Mesenchymal stem cell (in vitro differentiated cells and primary cell): Measurements from ENCODE around the gene GAK.
A peak's percentile ranks its signal among the peaks of the same experiment; 100 is the strongest.

Experiments
- DNase-seq: peaks from one replicate; pipeline ENCODE4 v3.0.0-alpha.2; 2013
- H2AFZ ChIP-seq: one replicate; pipeline ENCODE4 v1.6.1; 2013; ENCODE audit warnings: low read depth, mild to moderate bottlenecking, control low read depth, inconsistent platforms, low read length, moderate library complexity
- H2AK5ac ChIP-seq: 2 replicates; pipeline ENCODE4 v1.6.1; 2013; ENCODE audit warnings: low read length, moderate library complexity, mild to moderate bottlenecking, inconsistent platforms; ENCODE audit not compliant: severe bottlenecking
- H2BK120ac ChIP-seq: one replicate; pipeline ENCODE4 v1.6.1; 2013; ENCODE audit warnings: low read depth, mild to moderate bottlenecking, inconsistent platforms, low read length, moderate library complexity
- H2BK12ac ChIP-seq, 2 experiments: one replicate each; pipeline ENCODE4 v1.6.1; 2013; ENCODE audit warnings: inconsistent platforms in 2 of 2, low read length in 2 of 2, mild to moderate bottlenecking in 2 of 2, moderate library complexity in 2 of 2, control low read depth in 1 of 2
- H2BK15ac ChIP-seq: one replicate; pipeline ENCODE4 v1.6.1; 2013; ENCODE audit warnings: mild to moderate bottlenecking, low read depth, inconsistent platforms; ENCODE audit not compliant: poor library complexity, severe bottlenecking
- H2BK5ac ChIP-seq: 2 replicates; pipeline ENCODE4 v1.6.1; 2013; ENCODE audit warnings: low read depth, mild to moderate bottlenecking, low read length, control low read depth, inconsistent platforms; ENCODE audit not compliant: poor library complexity, severe bottlenecking
- H3K14ac ChIP-seq, 2 experiments: one replicate each; pipeline ENCODE4 v1.6.1; 2013; ENCODE audit warnings: inconsistent platforms in 2 of 2, low read length in 2 of 2, control low read depth in 1 of 2, mild to moderate bottlenecking in 1 of 2, moderate library complexity in 1 of 2
- H3K18ac ChIP-seq, 2 experiments: one replicate each; pipeline ENCODE4 v1.6.1; 2013; ENCODE audit warnings: inconsistent platforms in 2 of 2, low read length in 2 of 2, control low read depth in 1 of 2, low read depth in 1 of 2, mild to moderate bottlenecking in 1 of 2
- H3K23ac ChIP-seq, 2 experiments: one replicate each; pipeline ENCODE4 v1.6.1; 2013; ENCODE audit warnings: inconsistent platforms in 2 of 2, low read length in 2 of 2, mild to moderate bottlenecking in 2 of 2, moderate library complexity in 2 of 2, control low read depth in 1 of 2
- H3K27ac ChIP-seq: 2 replicates; pipeline ENCODE4 v1.5.1; 2013; ENCODE audit warnings: mild to moderate bottlenecking, moderate library complexity, low read length, control low read depth, inconsistent platforms; ENCODE audit not compliant: poor library complexity, severe bottlenecking
- H3K27me3 ChIP-seq, 2 experiments: 2 replicates each; pipeline versions ENCODE4 v1.6.1 to v1.7.0; 2013; ENCODE audit warnings: low read length in 2 of 2, mild to moderate bottlenecking in 2 of 2, moderate library complexity in 2 of 2, control low read depth in 1 of 2, inconsistent platforms in 1 of 2; ENCODE audit not compliant: control insufficient read depth in 1 of 2, insufficient read depth in 1 of 2
- H3K36me3 ChIP-seq, 2 experiments: 2 replicates each; pipeline versions ENCODE4 v1.6.1 to v1.7.0; 2013; ENCODE audit warnings: low read length in 2 of 2, control low read depth in 1 of 2, inconsistent platforms in 1 of 2, low read depth in 1 of 2, mild to moderate bottlenecking in 1 of 2; ENCODE audit not compliant: insufficient read depth in 2 of 2, control insufficient read depth in 1 of 2
- H3K4ac ChIP-seq, 2 experiments: one replicate each; pipeline ENCODE4 v1.6.1; 2013; ENCODE audit warnings: inconsistent platforms in 2 of 2, low read length in 2 of 2, mild to moderate bottlenecking in 2 of 2, moderate library complexity in 2 of 2, control low read depth in 1 of 2, low read depth in 1 of 2
- H3K4me1 ChIP-seq: 2 replicates; pipeline ENCODE4 v1.6.1; 2013; ENCODE audit warnings: low read depth, low read length, control low read depth; ENCODE audit not compliant: control insufficient read depth, insufficient read depth
- H3K4me2 ChIP-seq: 2 replicates; pipeline ENCODE4 v1.6.1; 2013; ENCODE audit warnings: low read length, mild to moderate bottlenecking, inconsistent platforms; ENCODE audit not compliant: poor library complexity, severe bottlenecking
- H3K4me3 ChIP-seq, 2 experiments: 2 replicates each; pipeline versions ENCODE4 v1.5.1 to v1.7.0; 2013; ENCODE audit warnings: low read length in 2 of 2, mild to moderate bottlenecking in 2 of 2, control low read depth in 1 of 2, low read depth in 1 of 2; ENCODE audit not compliant: insufficient read depth in 1 of 2
- H3K79me1 ChIP-seq: replicated peaks from 2 replicates; pipeline ENCODE4 v1.6.1; 2013; ENCODE audit warnings: mild to moderate bottlenecking, control low read depth, low read length, inconsistent platforms; ENCODE audit not compliant: poor library complexity, severe bottlenecking
- H3K9ac ChIP-seq: 2 replicates; pipeline ENCODE4 v1.7.0; 2013; ENCODE audit warnings: mild to moderate bottlenecking, low read length, moderate library complexity
- H3K9me3 ChIP-seq: 2 replicates; pipeline ENCODE4 v1.7.0; 2013; ENCODE audit warnings: mild to moderate bottlenecking, low read length; ENCODE audit not compliant: control insufficient read depth
- H4K8ac ChIP-seq: one replicate; pipeline ENCODE4 v1.6.1; 2013; ENCODE audit warnings: inconsistent platforms, mild to moderate bottlenecking, low read length, moderate library complexity
- H4K91ac ChIP-seq: one replicate; pipeline ENCODE4 v1.6.1; 2013; ENCODE audit warnings: mild to moderate bottlenecking, low read length, inconsistent platforms
- WGBS: methylation state at CpG from one replicate; pipeline ENCODE4 v1.1.7; 2013; ENCODE audit warnings: mixed read lengths; 5-methylcytosine and 5-hydroxymethylcytosine counted together

GAK gene

DNA sequence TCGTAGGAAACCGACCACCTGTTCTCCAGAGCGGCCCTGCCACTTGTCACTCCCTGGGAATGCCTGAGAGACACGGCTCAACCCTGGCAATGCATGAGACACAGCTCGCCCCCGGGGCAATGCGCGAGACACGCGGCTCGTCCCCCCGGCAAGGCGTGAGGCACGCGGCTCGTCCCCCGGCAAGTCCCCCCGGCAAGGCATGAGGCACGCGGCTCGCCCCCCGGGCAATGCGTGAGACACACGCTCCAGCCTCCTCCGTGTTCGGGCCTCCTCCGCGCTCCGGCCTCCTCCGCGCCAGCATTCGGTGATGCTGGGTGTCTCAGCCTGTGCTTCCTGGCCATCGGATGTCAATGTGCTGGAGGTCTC lies 78.7 kb downstream of the GAK start:
- no peak for DNase-seq
- no peak overlapping the region for H2AFZ ChIP-seq
- no peak overlapping the region for H4K8ac ChIP-seq
- H2BK12ac ChIP-seq: no peak overlapping the region
- H3K27ac ChIP-seq: no peak overlapping the region
- no peak overlapping the region for H3K4ac ChIP-seq
- no peak overlapping the region for H3K14ac ChIP-seq
- no peaks in the 10 kb centered on the region for H3K27me3 ChIP-seq
- peaks cover 70 to 80% of the 10 kb centered on the region in 2 experiments for H3K36me3 ChIP-seq
- H3K9ac ChIP-seq: no peak overlapping the region
- H4K91ac ChIP-seq: no peak overlapping the region
- no peak overlapping the region for H3K23ac ChIP-seq
- no peak overlapping the region for H3K18ac ChIP-seq
- H3K4me3 ChIP-seq: no peak overlapping the region
- no peak overlapping the region for H2BK120ac ChIP-seq
- H2BK15ac ChIP-seq: no peak overlapping the region
- peaks cover 3% of the 10 kb centered on the region for H3K4me1 ChIP-seq
- no peak overlapping the region for H2BK5ac ChIP-seq
- H2AK5ac ChIP-seq: no peak overlapping the region
- no peak overlapping the region for H3K4me2 ChIP-seq
- WGBS: 98% methylated on average over 33 of the region's 33 CpGs
- peaks cover 24% of the 10 kb centered on the region for H3K79me1 ChIP-seq
- H3K9me3 ChIP-seq: no peaks in the 10 kb centered on the region

DNA sequence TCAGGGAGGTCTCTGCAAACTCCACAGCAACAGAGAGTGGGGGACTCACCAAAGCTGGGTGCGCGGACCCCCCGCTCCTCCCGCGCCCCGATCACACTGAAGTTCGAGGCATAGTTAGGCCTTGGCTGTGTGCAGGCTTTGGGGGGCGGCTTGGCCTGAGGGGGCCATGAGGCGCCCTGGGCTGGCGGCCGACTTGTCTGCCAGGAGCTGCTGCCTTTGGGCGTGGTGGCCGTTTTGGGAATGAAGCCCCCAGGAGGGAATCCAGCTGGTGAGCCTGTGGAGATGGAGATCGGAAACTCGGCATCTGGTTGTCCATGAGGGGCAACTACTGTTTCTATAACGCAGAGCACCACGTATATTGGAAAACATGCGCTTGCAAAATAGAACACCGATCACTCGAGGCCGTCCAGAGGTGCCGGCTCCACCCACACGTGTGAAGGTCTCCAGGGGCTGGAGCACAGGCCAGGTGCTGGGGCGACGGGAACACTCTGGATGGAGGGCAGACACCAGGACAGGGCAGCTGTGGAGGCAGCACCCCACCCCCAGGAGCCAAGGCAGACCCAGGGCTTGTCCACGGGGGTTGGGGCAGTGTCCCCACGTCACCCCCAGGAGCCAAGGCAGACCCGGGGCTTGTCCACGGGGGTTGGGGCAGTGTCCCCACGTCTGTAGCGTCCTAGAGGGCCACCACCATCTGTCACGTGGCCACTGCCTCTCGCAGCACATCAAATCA lies 80.2 kb downstream of the GAK start:
- WGBS: 96% methylated on average over 33 of the region's 33 CpGs
- H3K18ac ChIP-seq: no peak overlapping the region

DNA sequence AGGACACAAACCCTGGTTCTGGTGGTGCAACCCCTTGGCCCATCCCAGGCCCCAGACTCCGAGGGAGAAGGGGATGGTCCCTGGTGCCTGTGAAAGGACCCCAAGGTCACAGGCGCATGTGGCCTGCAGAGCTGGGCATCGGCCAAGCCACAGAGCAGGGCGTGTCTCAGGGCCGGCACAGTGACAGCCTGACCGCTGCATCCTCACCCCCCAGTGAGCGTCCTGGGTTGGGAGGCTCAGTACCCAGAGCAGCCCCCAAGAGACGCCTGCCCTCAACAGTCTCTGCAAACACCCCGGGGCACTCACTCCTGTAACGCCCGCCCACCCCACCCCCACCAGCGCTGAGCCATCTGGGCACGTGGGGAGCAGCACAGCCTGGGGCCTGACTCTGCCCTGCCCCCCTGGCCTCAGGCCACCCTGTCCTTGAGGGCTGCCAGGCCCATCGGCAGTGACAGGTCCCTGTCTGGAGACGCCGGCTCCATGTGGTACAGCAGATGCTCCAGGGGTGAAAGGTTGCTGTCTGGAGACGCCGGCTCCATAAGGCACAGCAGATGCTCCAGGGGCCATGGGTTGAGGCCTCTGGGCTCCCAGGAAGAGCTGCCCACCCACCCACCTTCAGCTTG lies 81.7 kb downstream of the GAK start:
- Histone ChIP-seq H3K4me3 (no peak overlapping the region), H4K91ac (no peak overlapping the region), H3K18ac (no peak overlapping the region), H2BK5ac (no peak overlapping the region), H3K23ac (no peak overlapping the region), H3K27ac (no peak overlapping the region), H3K9me3 (no peaks in the 10 kb centered on the region), H2AFZ (no peak overlapping the region), H2BK120ac (no peak overlapping the region), H3K79me1 (peaks cover 14% of the 10 kb centered on the region), H3K27me3 (no peaks in the 10 kb centered on the region), H2BK12ac (no peak overlapping the region), H2AK5ac (no peak overlapping the region), H3K9ac (no peak overlapping the region), H3K4ac (no peak overlapping the region), H3K14ac (no peak overlapping the region), H3K4me2 (no peak overlapping the region), H3K4me1 (peaks cover 4% of the 10 kb centered on the region), H4K8ac (no peak overlapping the region), H3K36me3 (peaks cover 51 to 74% of the 10 kb centered on the region in 2 experiments), H2BK15ac (no peak overlapping the region)
- WGBS: 96% methylated on average over 17 of the region's 18 CpGs
- DNase-seq: no peak

More for the DNA sequence above, 80.2 kb downstream of the GAK start:
- H4K8ac ChIP-seq: no peak overlapping the region
- H3K9me3 ChIP-seq: no peaks in the 10 kb centered on the region
- no peak overlapping the region for H4K91ac ChIP-seq
- no peak overlapping the region for H2AFZ ChIP-seq
- no peak overlapping the region for H2BK5ac ChIP-seq
- H3K79me1 ChIP-seq: peaks cover 20% of the 10 kb centered on the region
- DNase-seq: no peak
- peaks cover 3% of the 10 kb centered on the region for H3K4me1 ChIP-seq
- H3K27me3 ChIP-seq: no peaks in the 10 kb centered on the region
- H2BK12ac ChIP-seq: no peak overlapping the region
- H3K23ac ChIP-seq: no peak overlapping the region
- H2BK120ac ChIP-seq: no peak overlapping the region
- H3K9ac ChIP-seq: no peak overlapping the region
- no peak overlapping the region for H2AK5ac ChIP-seq
- H3K4me2 ChIP-seq: no peak overlapping the region
- H3K27ac ChIP-seq: no peak overlapping the region
- no peak overlapping the region for H3K14ac ChIP-seq
- no peak overlapping the region for H2BK15ac ChIP-seq
- peaks cover 62 to 81% of the 10 kb centered on the region in 2 experiments for H3K36me3 ChIP-seq
- no peak overlapping the region for H3K4me3 ChIP-seq
- H3K4ac ChIP-seq: no peak overlapping the region

DNA sequence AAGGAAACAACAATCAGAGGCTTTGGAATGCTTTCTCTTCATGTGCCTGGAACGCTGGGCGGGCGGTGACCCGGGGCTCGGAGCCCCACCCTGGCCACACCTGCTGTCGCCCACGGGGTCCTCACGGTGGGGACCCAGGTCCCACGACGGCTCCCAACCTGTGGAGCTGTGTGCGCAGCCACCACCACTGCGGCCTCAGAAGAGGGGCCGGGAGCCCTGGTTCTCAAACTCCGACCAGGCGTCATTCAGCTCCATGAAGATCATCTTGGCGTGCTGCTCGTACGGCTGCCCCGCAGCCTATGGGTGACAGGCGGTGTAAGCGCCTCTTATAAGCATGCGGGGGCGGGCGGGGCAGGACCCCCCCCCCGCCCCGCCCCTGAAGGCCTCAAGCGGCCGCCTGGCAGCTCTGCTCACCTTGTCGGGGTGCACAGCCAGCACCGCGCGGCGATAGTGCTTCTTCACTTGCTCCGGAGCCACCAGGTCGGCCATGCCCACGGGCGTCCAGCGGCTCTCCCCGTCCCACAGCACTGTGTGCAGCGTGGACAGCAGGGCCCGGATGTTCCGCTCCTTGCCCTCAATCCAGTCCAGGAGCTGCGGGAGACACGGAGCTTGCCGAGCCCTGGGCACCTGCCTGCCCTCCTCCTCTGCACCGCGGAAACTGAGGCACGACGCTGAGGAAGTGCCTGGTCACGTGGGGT lies 82.5 kb downstream of the GAK start:
- Histone ChIP-seq H3K4ac (no peak overlapping the region), H3K36me3 (peaks cover 45 to 76% of the 10 kb centered on the region in 2 experiments), H3K9me3 (no peaks in the 10 kb centered on the region), H3K79me1 (peaks cover 14% of the 10 kb centered on the region), H2BK15ac (no peak overlapping the region), H3K4me1 (peaks cover 11% of the 10 kb centered on the region), H2BK5ac (no peak overlapping the region), H3K9ac (no peak overlapping the region), H3K4me2 (no peak overlapping the region), H3K27ac (no peak overlapping the region), H2BK12ac (peak overlapping the region in 1 of 2 experiments; percentile 17), H2AK5ac (no peak overlapping the region), H4K8ac (no peak overlapping the region), H3K4me3 (no peak overlapping the region), H3K23ac (peak overlapping the region in 1 of 2 experiments; percentile 17), H2AFZ (no peak overlapping the region), H3K27me3 (no peaks in the 10 kb centered on the region), H3K18ac (no peak overlapping the region), H3K14ac (no peak overlapping the region), H4K91ac (no peak overlapping the region), H2BK120ac (no peak overlapping the region)
- DNase-seq: no peak
- 96% methylated on average over 50 of the region's 50 CpGs for WGBS
